ENCODE measurements around the gene CIPC.

The CIPC gene

DNA sequence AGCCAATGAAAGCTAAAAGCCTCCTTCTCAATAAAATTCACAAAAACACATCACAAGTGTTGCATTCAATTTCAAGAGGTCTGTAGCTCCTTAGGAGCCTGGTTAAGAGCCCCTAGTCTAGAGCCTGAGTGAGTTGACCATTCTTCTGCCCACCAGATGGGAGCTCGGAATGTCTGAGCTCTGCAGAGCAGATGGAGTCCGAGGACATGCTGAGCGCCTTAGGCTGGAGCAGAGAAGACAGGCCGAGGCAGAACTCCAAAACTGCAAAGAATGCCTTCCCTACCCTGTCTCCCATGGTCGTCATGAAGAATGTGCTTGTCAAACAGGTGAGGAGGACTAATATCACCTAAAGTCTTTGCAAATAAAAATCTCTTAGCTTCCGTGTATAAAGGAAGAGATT is 11.6 kb downstream of the CIPC start:
- ChIA-PET CTCF (no interaction called here), POLR2A (ENCODE audit: low non-redundant PET) (no interaction called here)
- H3K27ac ChIP-seq = no peak overlapping the region
- TF ChIP-seq, protein P1, sequence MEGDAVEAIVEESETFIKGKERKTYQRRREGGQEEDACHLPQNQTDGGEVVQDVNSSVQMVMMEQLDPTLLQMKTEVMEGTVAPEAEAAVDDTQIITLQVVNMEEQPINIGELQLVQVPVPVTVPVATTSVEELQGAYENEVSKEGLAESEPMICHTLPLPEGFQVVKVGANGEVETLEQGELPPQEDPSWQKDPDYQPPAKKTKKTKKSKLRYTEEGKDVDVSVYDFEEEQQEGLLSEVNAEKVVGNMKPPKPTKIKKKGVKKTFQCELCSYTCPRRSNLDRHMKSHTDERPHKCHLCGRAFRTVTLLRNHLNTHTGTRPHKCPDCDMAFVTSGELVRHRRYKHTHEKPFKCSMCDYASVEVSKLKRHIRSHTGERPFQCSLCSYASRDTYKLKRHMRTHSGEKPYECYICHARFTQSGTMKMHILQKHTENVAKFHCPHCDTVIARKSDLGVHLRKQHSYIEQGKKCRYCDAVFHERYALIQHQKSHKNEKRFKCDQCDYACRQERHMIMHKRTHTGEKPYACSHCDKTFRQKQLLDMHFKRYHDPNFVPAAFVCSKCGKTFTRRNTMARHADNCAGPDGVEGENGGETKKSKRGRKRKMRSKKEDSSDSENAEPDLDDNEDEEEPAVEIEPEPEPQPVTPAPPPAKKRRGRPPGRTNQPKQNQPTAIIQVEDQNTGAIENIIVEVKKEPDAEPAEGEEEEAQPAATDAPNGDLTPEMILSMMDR (conservative IDR thresholded peaks at IDR 0.05; ENCODE audit: low read depth) = no peak
- DNase-seq (ENCODE audit: low spot score) = no peak

DNA sequence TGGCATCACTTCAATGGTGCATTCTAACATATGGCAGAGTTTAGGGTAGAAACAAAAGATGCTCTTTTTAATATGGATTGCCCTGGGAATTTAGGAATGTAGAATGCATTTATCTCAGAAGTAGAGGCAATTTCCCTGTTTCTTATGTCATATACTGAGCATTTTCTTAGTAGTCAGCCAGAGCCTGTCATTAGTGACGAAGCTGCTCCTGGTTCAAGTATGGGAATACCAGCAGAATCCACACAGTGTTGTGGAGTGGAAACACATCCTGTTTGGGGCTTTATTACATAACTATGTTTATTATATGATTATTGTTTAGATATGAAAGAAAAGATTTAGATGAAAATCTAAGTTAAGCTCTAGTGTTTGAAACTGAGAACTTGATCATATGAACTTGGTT is 12.2 kb downstream of the CIPC start:
- no peak overlapping the region for H3K27ac ChIP-seq
- TF ChIP-seq, protein P1 (conservative IDR thresholded peaks at IDR 0.05; ENCODE audit: low read depth) = no peak
- ChIA-PET POLR2A (ENCODE audit: low non-redundant PET) (no interaction called here), CTCF (interaction anchor here (0.9 kb wide), 1 partner anchor 25 kb away, joined by 3 read pairs; no protein-coding TSS in a partner anchor)
- DNase-seq (ENCODE audit: low spot score) = no peak

GRCh38 chr14:77111021-77111420 is 13.0 kb downstream of the CIPC start:
- TF ChIP-seq, protein P1 (conservative IDR thresholded peaks at IDR 0.05; ENCODE audit: low read depth) = no peak
- ChIA-PET POLR2A (ENCODE audit: low non-redundant PET) (no interaction called here), CTCF (interaction anchor here (0.9 kb wide), 1 partner anchor 24 kb away, joined by 3 read pairs; no protein-coding TSS in a partner anchor)
- DNase-seq (ENCODE audit: low spot score) = peak; percentile 29
- no peak overlapping the region for H3K27ac ChIP-seq

DNA sequence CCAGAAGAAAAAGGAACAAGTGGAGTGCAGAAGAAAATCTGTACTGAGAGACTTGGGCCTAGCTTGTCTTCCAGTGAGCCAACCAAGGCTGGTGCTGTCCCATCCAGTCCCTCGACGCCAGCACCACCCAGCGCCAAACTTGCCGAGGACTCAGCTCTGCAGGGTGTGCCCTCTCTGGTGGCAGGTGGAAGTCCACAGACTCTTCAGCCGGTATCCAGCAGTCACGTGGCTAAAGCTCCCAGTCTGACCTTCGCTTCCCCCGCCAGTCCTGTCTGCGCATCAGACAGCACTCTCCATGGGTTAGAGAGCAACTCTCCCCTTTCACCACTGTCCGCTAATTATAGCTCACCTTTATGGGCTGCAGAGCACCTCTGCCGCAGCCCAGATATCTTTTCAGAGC is 15.6 kb downstream of the CIPC start:
- POLR2A ChIA-PET (ENCODE audit: low non-redundant PET) = no interaction called here
- H3K27ac ChIP-seq = no peak overlapping the region
- CTCF ChIA-PET = interaction anchor here (0.6 to 1.2 kb wide), 2 partner anchors 13 to 23 kb away, joined by 3 to 5 read pairs; no protein-coding TSS in a partner anchor
- DNase-seq (ENCODE audit: low spot score) = no peak
- TF ChIP-seq, protein P1 (conservative IDR thresholded peaks at IDR 0.05; ENCODE audit: low read depth) = no peak

DNA sequence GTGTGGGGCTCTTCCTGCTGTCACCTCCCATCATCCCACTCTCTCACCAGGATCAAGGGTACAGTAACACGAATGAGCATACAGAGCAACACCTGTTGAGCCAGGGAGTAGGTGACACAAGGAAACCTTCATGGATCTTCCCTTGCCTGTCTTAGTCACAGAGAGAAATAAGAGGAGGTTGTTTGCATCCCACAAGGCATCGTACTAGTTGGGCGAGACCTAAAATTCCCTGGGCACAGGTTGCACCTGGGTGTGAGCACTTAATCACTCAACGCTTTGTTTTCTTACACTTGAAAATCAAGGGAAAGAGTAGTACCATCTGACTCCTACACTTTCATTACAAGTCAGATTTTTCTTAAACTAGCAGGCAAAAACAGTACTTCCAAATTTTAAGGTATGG is 16.6 kb downstream of the CIPC start:
- no peak for DNase-seq (ENCODE audit: low spot score)
- POLR2A ChIA-PET (ENCODE audit: low non-redundant PET) = no interaction called here
- TF ChIP-seq, protein P1 (conservative IDR thresholded peaks at IDR 0.05; ENCODE audit: low read depth) = no peak
- CTCF ChIA-PET = interaction anchor here (0.6 kb wide), 4 partner anchors 39 to 345 kb away, joined by 3 to 5 read pairs (median 4); no protein-coding TSS in a partner anchor
- H3K27ac ChIP-seq = no peak overlapping the region

DNA sequence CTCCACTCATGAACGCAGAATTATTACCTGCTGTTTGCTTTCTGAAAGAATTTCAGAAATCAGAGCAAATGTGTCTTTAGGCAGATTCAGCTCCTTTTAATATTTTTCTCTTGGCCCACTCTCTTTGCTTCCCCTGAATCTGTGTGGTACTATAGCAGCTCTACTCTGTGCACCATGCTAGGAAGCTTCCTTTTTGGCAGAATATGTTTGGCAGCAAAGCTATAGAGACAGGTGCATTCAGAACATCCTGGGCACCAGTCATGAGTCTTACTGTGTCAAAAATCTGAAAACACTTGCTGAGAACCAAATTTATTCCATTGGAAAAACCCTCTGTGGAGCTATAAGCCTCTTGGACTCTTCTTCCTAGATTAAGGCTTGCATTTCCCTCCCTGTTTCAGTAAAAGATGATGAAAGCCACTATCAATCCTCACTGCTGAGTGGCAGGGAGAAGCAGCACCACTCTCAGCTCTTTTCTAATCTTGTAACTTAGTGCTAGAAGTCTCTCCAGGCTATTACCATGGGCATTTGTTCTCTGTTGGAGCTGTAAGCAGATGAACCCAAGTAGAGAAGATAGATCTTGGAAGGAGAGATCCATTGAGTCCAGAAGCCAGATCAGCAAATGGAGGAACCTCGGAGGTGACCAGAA is 18.2 kb downstream of the CIPC start:
- ChIA-PET POLR2A (ENCODE audit: low non-redundant PET) (no interaction called here), CTCF (interaction anchor here (1.0 kb wide), 1 partner anchor 185 kb away, joined by 3 read pairs; no protein-coding TSS in a partner anchor)
- no peak for DNase-seq (ENCODE audit: low spot score)
- TF ChIP-seq, protein P1 (conservative IDR thresholded peaks at IDR 0.05; ENCODE audit: low read depth) = no peak
- H3K27ac ChIP-seq = no peak overlapping the region

All from RWPE1 (cell line).